ENCODE data around the gene CD4. TPM values are rescaled to one million over a fixed set of nuclear protein-coding genes. Genes with fewer than 3 reads are reported as not detected.

The CD4 gene
- total and polyA plus RNA-seq, 4 donors, result 15.9 to 44.8 (median 32.0) TPM

- Histone ChIP-seq H3K4me3 (ENCODE audit: low read depth in 1 of 3, low read length in 3 of 3) (peak within 1 kb of the TSS; percentile 73 to 92 (median 87)), H3K9ac (ENCODE audit: low read depth in 1 of 2, low read length in 2 of 2) (peak within 1 kb of the TSS; percentile 94 to 97), H3K4me1 (ENCODE audit: control insufficient read depth in 4 of 4, insufficient read depth in 4 of 4, low read length in 3 of 4) (peaks cover 0 to 24% (median 20%) of the 10 kb centered on the region in 4 donors), H3K36me3 (ENCODE audit: control insufficient read depth in 4 of 4, insufficient read depth in 3 of 4, low read depth in 1 of 4, low read length in 3 of 4) (peaks cover 14 to 27% (median 25%) of the 10 kb centered on the region in 4 donors), H3K27me3 (ENCODE audit: control insufficient read depth in 4 of 4, insufficient read depth in 4 of 4, low read length in 3 of 4) (no peaks in the 10 kb centered on the region), H3K27ac (ENCODE audit: low read depth in 1 of 2, low read length in 2 of 2) (peak within 1 kb of the TSS; percentile 99), H3K9me3 (ENCODE audit: control insufficient read depth in 4 of 4, low read length in 3 of 4) (no peaks in the 10 kb centered on the region)
- DNase-seq (ENCODE audit: low spot score), result peak; percentile 97
- under 1% methylated on average over 62 of the region's 62 CpGs for WGBS
- TF ChIP-seq CTCF (IDR thresholded peaks at IDR 0.05; ENCODE audit: low read depth, low read length, missing input control), result peak; percentile 98
- TF ChIP-seq TAF1 (conservative IDR thresholded peaks at IDR 0.05), result peak; percentile 55
- no peak for TF ChIP-seq RXRA (IDR thresholded peaks at IDR 0.05)
- no peak for TF ChIP-seq NR2F2 (IDR thresholded peaks at IDR 0.05)
- TF ChIP-seq REST (IDR thresholded peaks at IDR 0.05), result peak; percentile 79
- peak; percentile 47 for TF ChIP-seq ATF3 (IDR thresholded peaks at IDR 0.05)
- no peak for TF ChIP-seq FOXA1 (IDR thresholded peaks at IDR 0.05)
- TF ChIP-seq GABPA (IDR thresholded peaks at IDR 0.05 in 1 of 2, conservative IDR thresholded peaks at IDR 0.05 in 1 of 2), result peak; percentile 48 to 87
- peak; percentile 45 for TF ChIP-seq SP1 (IDR thresholded peaks at IDR 0.05)
- TF ChIP-seq EGR1 (IDR thresholded peaks at IDR 0.05; ENCODE audit: low read depth in 2 of 2), result peak; percentile 79 to 90
- no peak for TF ChIP-seq MAX (IDR thresholded peaks at IDR 0.05)
- no peak for TF ChIP-seq HNF4G (IDR thresholded peaks at IDR 0.05)
- TF ChIP-seq YY1 (IDR thresholded peaks at IDR 0.05), result peak; percentile 66
- TF ChIP-seq HNF4A (conservative IDR thresholded peaks at IDR 0.05), result peak in 1 of 2 donors; percentile 47
Measured at GRCh38 chr12:6752921-6753771, 36.2 kb upstream of the CD4 start, which contains the start of gene MLF2. MLF2 (minus strand) TSS chr12:6753141; CDS start chr12:6752334, 807 bp downstream.

- peak; percentile 48 for DNase-seq (ENCODE audit: low spot score)
- Histone ChIP-seq H3K36me3 (ENCODE audit: control insufficient read depth in 4 of 4, insufficient read depth in 3 of 4, low read depth in 1 of 4, low read length in 3 of 4) (peaks cover 10 to 21% (median 18%) of the 10 kb centered on the region in 4 donors), H3K4me3 (ENCODE audit: low read depth in 1 of 3, low read length in 3 of 3) (peak overlapping the region in 1 of 3 donors; percentile 22), H3K4me1 (ENCODE audit: control insufficient read depth in 4 of 4, insufficient read depth in 4 of 4, low read length in 3 of 4) (peaks cover 0 to 27% (median 20%) of the 10 kb centered on the region in 4 donors), H3K9me3 (ENCODE audit: control insufficient read depth in 4 of 4, low read length in 3 of 4) (no peaks in the 10 kb centered on the region), H3K27ac (ENCODE audit: low read depth in 1 of 2, low read length in 2 of 2) (peak overlapping the region; percentile 99), H3K27me3 (ENCODE audit: control insufficient read depth in 4 of 4, insufficient read depth in 4 of 4, low read length in 3 of 4) (no peaks in the 10 kb centered on the region), H3K9ac (ENCODE audit: low read depth in 1 of 2, low read length in 2 of 2) (peak overlapping the region; percentile 50 to 77)
- under 1% methylated on average over 7 of the region's 7 CpGs for WGBS
- peak; percentile 95 to 97 for TF ChIP-seq RXRA (IDR thresholded peaks at IDR 0.05)
- no peak for TF ChIP-seq CTCF (IDR thresholded peaks at IDR 0.05; ENCODE audit: low read depth, low read length, missing input control)
- TF ChIP-seq NR2F2 (IDR thresholded peaks at IDR 0.05), result peak; percentile 98
- no peak for TF ChIP-seq ATF3 (IDR thresholded peaks at IDR 0.05)
- TF ChIP-seq REST (IDR thresholded peaks at IDR 0.05), result no peak
- TF ChIP-seq TAF1 (conservative IDR thresholded peaks at IDR 0.05), result no peak
- TF ChIP-seq HNF4G (IDR thresholded peaks at IDR 0.05), result peak; percentile 100
- TF ChIP-seq MAX (IDR thresholded peaks at IDR 0.05), result peak; percentile 66
- peak; percentile 92 to 95 for TF ChIP-seq RAD21 (IDR thresholded peaks at IDR 0.05)
Measured at GRCh38 chr12:6753772-6754356, 35.5 kb upstream of the CD4 start.

Data from liver (tissue), 9 donors.